Transverse colon (tissue), 3 donors: Measurements from ENCODE around the gene DTX1.

Experiments
- CTCF ChIP-seq, 5 experiments: fragments of 200-600 bp in 3 of 5; fragments of 450-650 bp in 2 of 5; sonication (generic) in 3 of 5; IDR thresholded peaks; 1 replicate in 2 of 5; 2 replicates in 3 of 5; pipeline ENCODE4 v1.5.1; 2016 to 2017; ENCODE audit warnings: antibody characterized with exemption in 5 of 5, inconsistent platforms in 3 of 5, mild to moderate bottlenecking in 2 of 5, moderate library complexity in 1 of 5
- POLR2A ChIP-seq: fragments of 450-650 bp; IDR thresholded peaks from one replicate; pipeline ENCODE4 v1.6.1; 2016; ENCODE audit warnings: antibody characterized with exemption, mild to moderate bottlenecking, moderate library complexity

GRCh38 chr12:113097716-113098440 lies 41.3 kb downstream of the DTX1 start:
- TF ChIP-seq CTCF (IDR thresholded peaks at IDR 0.05) (no peak), POLR2A (no peak)
